Endothelial cell of umbilical vein (primary cell): ENCODE measurements around the gene PFKL. TPM values are rescaled to one million over a fixed set of nuclear protein-coding genes. Genes with fewer than 3 reads are reported as not detected.

ENCODE experiments used
- BruUV-seq: library from RNA; stranded (reverse); fragments of 400-500 nt; replicated peaks from 2 replicates; lab custom pipeline; 2021; lab: Mats Ljungman, UMichigan
- CTCF ChIA-PET: fragments of 300-600, 350-600 bp; sonication (Branson Sonifier 250); formaldehyde crosslinking; loops from one replicate; lab custom pipeline; 2021; ENCODE audit warnings: antibody characterized with exemption, inconsistent platforms; lab: Charles Lee
- POLR2A ChIA-PET: fragments of 300-600, 350-600 bp; sonication (Branson Sonifier 250); formaldehyde crosslinking; loops from one replicate; lab custom pipeline; 2021; ENCODE audit warnings: antibody characterized with exemption, inconsistent platforms; lab: Charles Lee
- DNase-seq: peaks from one replicate; pipeline ENCODE4 v3.0.0-alpha.2; 2011; ENCODE audit warnings: low read depth, low spot score
- FAIRE-seq: peaks from 2 replicates; lab custom pipeline; 2011; peaks lifted over from hg19 to GRCh38; lab: Jason Lieb, UNC
- H2AFZ ChIP-seq: 2 replicates; pipeline ENCODE4 v1.6.0; 2012; ENCODE audit warnings: low read depth, low read length, control low read depth, inconsistent platforms
- H3K27ac ChIP-seq: 2 replicates; pipeline ENCODE4 v1.5.1; 2011; ENCODE audit warnings: low read depth, mild to moderate bottlenecking, control low read depth, low read length, moderate library complexity; ENCODE audit not compliant: insufficient read depth
- H3K27me3 ChIP-seq, 2 experiments: 2 replicates each; pipeline versions ENCODE4 v1.6.0 to v1.6.1; 2011; ENCODE audit warnings: low read length in 2 of 2, mixed read lengths in 1 of 2; ENCODE audit not compliant: control insufficient read depth in 2 of 2, insufficient read depth in 2 of 2
- H3K36me3 ChIP-seq, 2 experiments: 2 replicates in 1 of 2; 3 replicates in 1 of 2; pipeline ENCODE4 v1.5.1; 2011; ENCODE audit warnings: low read length in 2 of 2, mild to moderate bottlenecking in 1 of 2, moderate library complexity in 1 of 2; ENCODE audit not compliant: control insufficient read depth in 2 of 2, insufficient read depth in 2 of 2; ENCODE audit errors: extremely low read depth in 1 of 2
- H3K4me1 ChIP-seq: 3 replicates; pipeline ENCODE4 v1.5.1; 2011; ENCODE audit warnings: mild to moderate bottlenecking, low read length; ENCODE audit not compliant: control insufficient read depth, insufficient read depth; ENCODE audit errors: extremely low read depth
- H3K4me2 ChIP-seq: 2 replicates; pipeline ENCODE4 v1.6.1; 2011; ENCODE audit warnings: low read length, control low read depth, mixed read lengths; ENCODE audit not compliant: insufficient read depth
- H3K4me3 ChIP-seq, 3 experiments: fragments of 200-600 bp in 1 of 3; sonication (generic), shearing (Covaris generic) in 1 of 3; replicated peaks in 1 of 3; 2 replicates each; pipeline ENCODE4 v1.5.1; 2011 to 2016; ENCODE audit warnings: control low read depth in 3 of 3, low read length in 3 of 3, mild to moderate bottlenecking in 2 of 3, inconsistent platforms in 1 of 3, low read depth in 1 of 3, moderate library complexity in 1 of 3; ENCODE audit not compliant: insufficient read depth in 1 of 3
- H3K79me2 ChIP-seq: 2 replicates; pipeline ENCODE4 v1.6.0; 2012; ENCODE audit warnings: low read length, inconsistent platforms; ENCODE audit not compliant: control insufficient read depth, insufficient read depth
- H3K9ac ChIP-seq: replicated peaks from 2 replicates; pipeline ENCODE3; 2011; ENCODE audit warnings: low read length, control low read depth; ENCODE audit not compliant: insufficient read depth; ENCODE audit errors: extremely low read depth
- H3K9me1 ChIP-seq: replicated peaks from 3 replicates; pipeline ENCODE4 v1.6.0; 2011; ENCODE audit warnings: mild to moderate bottlenecking, low read length; ENCODE audit not compliant: control insufficient read depth, insufficient read depth; ENCODE audit errors: extremely low read depth
- H3K9me3 ChIP-seq: replicated peaks from 2 replicates; pipeline ENCODE4 v1.5.1; 2012; ENCODE audit warnings: low read length, inconsistent platforms; ENCODE audit not compliant: control insufficient read depth, insufficient read depth
- H4K20me1 ChIP-seq: replicated peaks from 2 replicates; pipeline ENCODE3; 2011; ENCODE audit warnings: mild to moderate bottlenecking, low read length; ENCODE audit not compliant: control insufficient read depth, insufficient read depth; ENCODE audit errors: extremely low read depth
- EZH2 ChIP-seq: IDR thresholded peaks from 2 replicates; pipeline ENCODE4 v1.6.1; 2012; ENCODE audit warnings: borderline replicate concordance, low read depth, mild to moderate bottlenecking, moderate library complexity, low read length, inconsistent platforms; ENCODE audit not compliant: severe bottlenecking
- FOS ChIP-seq: IDR thresholded peaks from 2 replicates; pipeline ENCODE4 v1.6.1; 2011; ENCODE audit warnings: mild to moderate bottlenecking, low read length, moderate library complexity, borderline replicate concordance; ENCODE audit not compliant: insufficient read depth
- GATA2 ChIP-seq: IDR thresholded peaks from 2 replicates; pipeline ENCODE4 v1.7.0; 2011; ENCODE audit warnings: low read depth, mild to moderate bottlenecking, moderate library complexity, mixed read lengths, low read length; ENCODE audit not compliant: insufficient read length, insufficient read depth
- JUN ChIP-seq: IDR thresholded peaks from 2 replicates; pipeline ENCODE4 v1.6.1; 2011; ENCODE audit warnings: borderline replicate concordance, low read depth; ENCODE audit not compliant: insufficient read length, insufficient read depth
- MYC ChIP-seq: IDR thresholded peaks from one replicate; pipeline ENCODE4 v1.6.1; 2011; ENCODE audit warnings: mild to moderate bottlenecking, low read depth, low read length
- POLR2A ChIP-seq: IDR thresholded peaks from 2 replicates; pipeline ENCODE4 v1.6.1; 2012; ENCODE audit warnings: low read depth, mild to moderate bottlenecking, control low read depth, low read length
- POLR2AphosphoS5 ChIP-seq: IDR thresholded peaks from 2 replicates; pipeline ENCODE4 v1.6.1; 2012; ENCODE audit warnings: low read depth, mild to moderate bottlenecking, control low read depth, low read length, moderate library complexity; ENCODE audit not compliant: insufficient read depth
- dilution Hi-C: fragments of 300-500 bp; cut with MboI; formaldehyde crosslinking; loops from one replicate; pipeline ENCODE4 v1.15.0; 2019; ENCODE audit warnings: low sequenced_read_pairs; ENCODE audit not compliant: extremely low pct_ligation_motif_present
- intact Hi-C: fragments of 100-400 bp; cut with micrococcal nuclease; formaldehyde crosslinking; loops from one replicate; pipeline ENCODE4 v1.10.0; 2022
- polyA plus RNA-seq, 4 experiments: library from polyadenylated mRNA; depleted of rRNA in 3 of 4; stranded (reverse) in 3 of 4; unstranded in 1 of 4; fragments of >200 nt; gene quantifications; 2 replicates each; pipeline versions ENCODE4 v1.2.1 to v1.2.3, GENCODE V29; 2011 to 2012; ENCODE audit warnings: missing spikeins in 1 of 4
- total RNA-seq: library from RNA; stranded (reverse); gene quantifications from 2 replicates; pipeline ENCODE4 v1.2.3, GENCODE V29; 2021
- TF ChIP-seq, protein P1 (sequence below): IDR thresholded peaks from 2 replicates; pipeline ENCODE4 v1.6.1; 2011; ENCODE audit not compliant: insufficient read depth, insufficient read length
- TF ChIP-seq, protein P2 (sequence below), 2 donors: IDR thresholded peaks; 1 replicate in 1 of 2; 2 replicates in 1 of 2; pipeline ENCODE4 v1.5.1; 2011; ENCODE audit warnings: low read length in 2 of 2, mild to moderate bottlenecking in 2 of 2, moderate library complexity in 2 of 2, control low read depth in 1 of 2, inconsistent platforms in 1 of 2, low read depth in 1 of 2; ENCODE audit not compliant: insufficient read depth in 1 of 2; ENCODE audit errors: extremely low read depth in 1 of 2

Gene PFKL
- total and polyA plus RNA-seq, 2 donors (not counting 3 experiments of a cell fraction or from before 2014, with no cell fraction given), result 137 to 154 TPM

DNA sequence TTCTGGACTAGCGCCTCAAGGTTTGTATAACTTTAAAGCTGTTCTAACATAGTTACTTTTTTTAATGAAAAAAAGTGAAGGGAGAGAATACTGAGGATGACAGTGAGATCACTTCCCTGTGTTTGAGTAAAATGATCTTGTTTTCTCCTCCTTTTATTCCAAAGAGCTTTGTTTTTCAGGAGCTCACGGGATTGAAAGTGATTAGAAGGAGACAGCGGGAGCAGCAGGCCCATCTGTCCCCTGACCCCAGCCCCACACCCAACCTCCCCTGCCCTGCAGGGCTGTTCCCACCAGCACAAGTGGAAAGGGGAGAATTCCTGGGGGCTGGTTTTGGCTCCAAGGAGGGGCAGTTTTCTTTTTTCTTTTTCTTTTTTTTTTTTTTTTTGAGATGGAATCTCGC is 36.1 kb upstream of the PFKL start:
- intact Hi-C loops, result no loop called here

More for the DNA sequence above, 36.1 kb upstream of the PFKL start:
- no TSS peak for BruUV-seq
- no peaks in the 10 kb centered on the region for H3K9me1 ChIP-seq
- H3K79me2 ChIP-seq, result no peaks in the 10 kb centered on the region
- no peak overlapping the region for H3K9ac ChIP-seq
- dilution Hi-C loops, result no loop called here
- H3K27me3 ChIP-seq, result peaks cover 0 to 2% of the 10 kb centered on the region in 2 experiments
- no peak overlapping the region for H3K4me2 ChIP-seq
- no peak overlapping the region for H3K4me3 ChIP-seq
- H3K27ac ChIP-seq, result no peak overlapping the region
- no peaks in the 10 kb centered on the region for H3K36me3 ChIP-seq
- no peak overlapping the region for H2AFZ ChIP-seq
- TF ChIP-seq JUN (no peak), POLR2AphosphoS5 (no peak), EZH2 (no peak), MYC (no peak), GATA2 (no peak), FOS (no peak), POLR2A (no peak)
- TF ChIP-seq, protein P1, sequence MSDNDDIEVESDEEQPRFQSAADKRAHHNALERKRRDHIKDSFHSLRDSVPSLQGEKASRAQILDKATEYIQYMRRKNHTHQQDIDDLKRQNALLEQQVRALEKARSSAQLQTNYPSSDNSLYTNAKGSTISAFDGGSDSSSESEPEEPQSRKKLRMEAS, result no peak
- TF ChIP-seq, protein P2, sequence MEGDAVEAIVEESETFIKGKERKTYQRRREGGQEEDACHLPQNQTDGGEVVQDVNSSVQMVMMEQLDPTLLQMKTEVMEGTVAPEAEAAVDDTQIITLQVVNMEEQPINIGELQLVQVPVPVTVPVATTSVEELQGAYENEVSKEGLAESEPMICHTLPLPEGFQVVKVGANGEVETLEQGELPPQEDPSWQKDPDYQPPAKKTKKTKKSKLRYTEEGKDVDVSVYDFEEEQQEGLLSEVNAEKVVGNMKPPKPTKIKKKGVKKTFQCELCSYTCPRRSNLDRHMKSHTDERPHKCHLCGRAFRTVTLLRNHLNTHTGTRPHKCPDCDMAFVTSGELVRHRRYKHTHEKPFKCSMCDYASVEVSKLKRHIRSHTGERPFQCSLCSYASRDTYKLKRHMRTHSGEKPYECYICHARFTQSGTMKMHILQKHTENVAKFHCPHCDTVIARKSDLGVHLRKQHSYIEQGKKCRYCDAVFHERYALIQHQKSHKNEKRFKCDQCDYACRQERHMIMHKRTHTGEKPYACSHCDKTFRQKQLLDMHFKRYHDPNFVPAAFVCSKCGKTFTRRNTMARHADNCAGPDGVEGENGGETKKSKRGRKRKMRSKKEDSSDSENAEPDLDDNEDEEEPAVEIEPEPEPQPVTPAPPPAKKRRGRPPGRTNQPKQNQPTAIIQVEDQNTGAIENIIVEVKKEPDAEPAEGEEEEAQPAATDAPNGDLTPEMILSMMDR (IDR thresholded peaks at IDR 0.05; ENCODE audit: extremely low read depth in 1 of 2, insufficient read depth in 1 of 2, low read depth in 1 of 2, low read length in 2 of 2), result no peak
- ChIA-PET CTCF (interaction anchor here (1.0 kb wide), 1 partner anchor 34 kb away, joined by 5 read pairs; no protein-coding TSS in a partner anchor), POLR2A (no interaction called here)
- H3K9me3 ChIP-seq, result no peaks in the 10 kb centered on the region
- no peaks in the 10 kb centered on the region for H3K4me1 ChIP-seq
- no peaks in the 10 kb centered on the region for H4K20me1 ChIP-seq
- DNase-seq (no peak), FAIRE-seq (no peak)
